Activated CD8-positive, alpha-beta T cell treated with anti-CD3 and anti-CD28 coated beads for 36 hours (primary cell): Measurements from ENCODE around the gene ARHGAP22. TPM values are rescaled to one million over a fixed set of nuclear protein-coding genes. Genes with fewer than 3 reads are reported as not detected.
A peak's percentile ranks its signal among the peaks of the same experiment; 100 is the strongest.

Experiments
- ATAC-seq: fragments of 200-7000 bp; cut with Tn5 transposase; one replicate; pipeline ENCODE4 v1.10.0; 2021; ENCODE audit warnings: mild to moderate bottlenecking, moderate library complexity
- CTCF ChIA-PET: fragments of 350-600 bp; sonication (Branson Sonifier 250); formaldehyde crosslinking; loops from one replicate; lab custom pipeline; 2021; ENCODE audit warnings: antibody characterized with exemption; lab: Charles Lee
- POLR2A ChIA-PET: fragments of 350-600 bp; sonication (Branson Sonifier 250); formaldehyde crosslinking; loops from one replicate; lab custom pipeline; 2021; ENCODE audit warnings: antibody characterized with exemption; lab: Charles Lee
- DNase-seq: peaks from one replicate; pipeline ENCODE4 v3.0.0-alpha.2; 2020
- H3K27ac Mint-ChIP-seq: one replicate; pipeline ENCODE4 v1.8.0; 2021; ENCODE audit warnings: mild to moderate bottlenecking, mixed read lengths
- H3K27me3 Mint-ChIP-seq: one replicate; pipeline ENCODE4 v1.8.0; 2021; ENCODE audit warnings: mixed read lengths
- H3K36me3 Mint-ChIP-seq: one replicate; pipeline ENCODE4 v1.8.0; 2021; ENCODE audit warnings: low read depth, mixed read lengths
- H3K4me1 Mint-ChIP-seq: one replicate; pipeline ENCODE4 v1.8.0; 2021; ENCODE audit warnings: low read depth, mixed read lengths
- H3K4me3 Mint-ChIP-seq: one replicate; pipeline ENCODE4 v1.8.0; 2021; ENCODE audit warnings: mild to moderate bottlenecking, moderate library complexity, mixed read lengths
- H3K9me3 Mint-ChIP-seq: one replicate; pipeline ENCODE4 v1.8.0; 2021; ENCODE audit warnings: mixed read lengths
- intact Hi-C: fragments of 100-400 bp; cut with micrococcal nuclease; formaldehyde crosslinking; loops from one replicate; pipeline ENCODE4 v1.10.0; 2022
- total RNA-seq, 2 experiments: library from RNA; stranded (reverse); gene quantifications; one replicate each; pipeline ENCODE4 v1.2.3, GENCODE V29; 2021
- TF ChIP-seq, protein P1 (sequence below): fragments of 200-600 bp; IDR thresholded peaks from one replicate; pipeline ENCODE4 v1.8.0; 2022; ENCODE audit warnings: antibody characterized with exemption, mild to moderate bottlenecking

The ARHGAP22 gene
- total RNA-seq, 2 experiments from 2014 or later, result not detected

DNA sequence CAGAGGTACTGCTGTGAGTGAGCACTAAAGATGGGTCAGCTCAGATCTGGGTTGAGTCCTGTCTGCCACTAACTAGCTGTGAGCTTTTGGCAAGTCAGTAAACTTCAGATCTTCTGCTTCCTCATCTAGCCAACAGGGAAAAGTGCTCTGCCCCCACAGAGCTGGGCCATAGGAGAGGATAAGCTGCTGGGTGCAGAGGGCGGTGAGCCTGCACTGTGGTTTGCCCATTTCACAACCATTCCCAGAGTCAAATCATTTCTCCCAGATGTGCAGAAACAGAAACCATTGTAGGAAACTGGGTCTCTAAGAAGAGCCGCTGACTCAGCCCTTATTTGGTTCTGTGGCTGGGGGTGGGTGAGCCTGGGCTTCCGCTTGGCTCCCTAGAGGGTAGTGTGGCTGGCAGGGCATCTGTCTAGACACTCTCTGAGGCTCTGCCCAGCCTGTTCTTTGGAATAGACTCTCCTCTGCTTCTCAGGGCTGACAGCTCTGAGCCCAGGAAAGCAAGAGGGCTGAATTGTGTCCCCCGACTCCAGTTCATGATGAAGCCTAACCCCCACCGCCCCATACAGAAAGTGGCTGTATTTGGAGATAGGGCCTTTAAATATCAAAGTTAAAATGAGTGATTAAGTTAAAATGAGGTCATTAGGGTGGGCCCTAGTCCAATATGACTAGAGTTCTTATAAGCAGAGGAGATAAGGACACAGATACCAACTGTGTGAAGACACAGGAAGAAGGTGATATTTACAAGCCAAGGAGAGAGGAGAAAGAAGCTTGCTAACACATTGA lies 29.5 kb upstream of the ARHGAP22 start:
- ATAC-seq (peak; percentile 82), DNase-seq (peak; percentile 37)
- intact Hi-C loops, result no loop called here
- ChIA-PET POLR2A (no interaction called here), CTCF (interaction anchor here (2.3 to 4.8 kb wide), 2 partner anchors 22 to 24 kb away, joined by 8 to 19 read pairs; no protein-coding TSS in a partner anchor)
- peaks cover under 1% of the 10 kb centered on the region for H3K9me3 Mint-ChIP-seq
- H3K4me3 Mint-ChIP-seq, result no peak overlapping the region
- no peak overlapping the region for H3K27ac Mint-ChIP-seq
- H3K27me3 Mint-ChIP-seq, result peaks cover 10% of the 10 kb centered on the region
- TF ChIP-seq, protein P1, sequence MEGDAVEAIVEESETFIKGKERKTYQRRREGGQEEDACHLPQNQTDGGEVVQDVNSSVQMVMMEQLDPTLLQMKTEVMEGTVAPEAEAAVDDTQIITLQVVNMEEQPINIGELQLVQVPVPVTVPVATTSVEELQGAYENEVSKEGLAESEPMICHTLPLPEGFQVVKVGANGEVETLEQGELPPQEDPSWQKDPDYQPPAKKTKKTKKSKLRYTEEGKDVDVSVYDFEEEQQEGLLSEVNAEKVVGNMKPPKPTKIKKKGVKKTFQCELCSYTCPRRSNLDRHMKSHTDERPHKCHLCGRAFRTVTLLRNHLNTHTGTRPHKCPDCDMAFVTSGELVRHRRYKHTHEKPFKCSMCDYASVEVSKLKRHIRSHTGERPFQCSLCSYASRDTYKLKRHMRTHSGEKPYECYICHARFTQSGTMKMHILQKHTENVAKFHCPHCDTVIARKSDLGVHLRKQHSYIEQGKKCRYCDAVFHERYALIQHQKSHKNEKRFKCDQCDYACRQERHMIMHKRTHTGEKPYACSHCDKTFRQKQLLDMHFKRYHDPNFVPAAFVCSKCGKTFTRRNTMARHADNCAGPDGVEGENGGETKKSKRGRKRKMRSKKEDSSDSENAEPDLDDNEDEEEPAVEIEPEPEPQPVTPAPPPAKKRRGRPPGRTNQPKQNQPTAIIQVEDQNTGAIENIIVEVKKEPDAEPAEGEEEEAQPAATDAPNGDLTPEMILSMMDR, result no peak
- peaks cover 10% of the 10 kb centered on the region for H3K4me1 Mint-ChIP-seq
- no peaks in the 10 kb centered on the region for H3K36me3 Mint-ChIP-seq

DNA sequence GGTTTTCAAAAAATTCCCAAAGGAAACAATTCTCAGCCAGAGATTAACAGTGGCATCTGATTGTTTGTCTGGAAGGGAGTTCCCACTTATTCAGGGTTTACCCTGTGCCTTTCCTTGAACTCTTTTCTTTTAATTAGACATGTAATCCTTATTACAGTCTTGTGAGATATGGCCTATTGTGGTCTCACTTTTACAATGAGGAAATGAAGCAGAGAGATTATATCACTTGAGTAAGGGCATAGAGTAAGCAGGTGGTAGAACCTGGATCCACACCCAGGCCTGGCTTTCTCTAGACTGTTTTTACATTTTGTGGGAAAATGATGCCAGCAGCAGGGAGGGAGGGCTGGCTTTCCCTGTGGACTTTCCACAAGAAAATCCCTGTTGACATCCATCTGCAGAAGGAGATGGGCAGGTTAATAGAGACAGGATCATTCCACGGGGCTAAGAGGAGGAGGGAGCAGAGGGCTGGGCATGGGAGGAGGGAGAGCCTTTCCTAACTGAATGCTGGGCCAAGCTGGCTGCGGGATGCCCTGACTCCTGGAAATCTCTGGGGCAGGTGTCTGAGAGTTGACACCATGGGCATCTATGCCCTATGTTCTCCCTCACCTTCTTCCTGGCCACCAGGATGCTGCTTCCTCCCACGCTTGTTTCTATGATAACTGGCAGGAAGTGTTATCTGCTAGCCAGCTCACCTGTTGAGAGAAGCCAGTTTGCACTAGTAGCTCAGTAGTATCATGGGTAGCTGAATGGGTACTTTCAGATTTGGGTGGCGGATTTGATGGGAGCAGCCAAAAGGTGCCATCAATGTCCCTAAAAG lies 28.7 kb upstream of the ARHGAP22 start:
- no peak for ATAC-seq
- H3K4me3 Mint-ChIP-seq, result no peak overlapping the region

DNA sequence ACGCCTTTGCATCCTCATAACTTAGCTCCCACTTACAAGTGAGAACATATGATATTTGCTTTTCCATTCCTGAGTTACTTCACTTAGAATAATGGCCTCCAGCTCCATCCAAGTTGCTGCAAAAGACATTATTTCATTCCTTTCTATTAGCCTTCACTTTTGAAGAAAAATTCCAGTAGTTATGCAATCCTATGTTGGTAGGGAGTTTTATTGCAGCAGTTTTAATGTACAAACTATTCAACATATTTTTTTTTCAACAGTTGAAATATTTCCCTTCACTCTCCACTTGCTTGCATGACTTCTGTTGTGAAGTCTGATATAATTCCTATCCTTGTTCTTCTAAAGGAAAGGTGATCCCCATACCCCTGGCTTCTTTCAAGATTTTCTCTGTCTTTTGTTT lies 27.3 kb upstream of the ARHGAP22 start:
- DNase-seq (no peak), ATAC-seq (no peak)
- Mint-ChIP-seq H3K4me3 (no peak overlapping the region), H3K4me1 (peaks cover 10% of the 10 kb centered on the region), H3K27ac (no peak overlapping the region), H3K9me3 (no peaks in the 10 kb centered on the region), H3K36me3 (no peaks in the 10 kb centered on the region), H3K27me3 (peaks cover 2% of the 10 kb centered on the region)
- ChIA-PET CTCF (no interaction called here), POLR2A (no interaction called here)
- TF ChIP-seq, protein P1, result no peak
- intact Hi-C loops, result no loop called here

More for the DNA sequence above, 28.7 kb upstream of the ARHGAP22 start:
- Mint-ChIP-seq H3K27me3 (peaks cover 10% of the 10 kb centered on the region), H3K27ac (no peak overlapping the region), H3K9me3 (no peaks in the 10 kb centered on the region), H3K36me3 (no peaks in the 10 kb centered on the region), H3K4me1 (peaks cover 10% of the 10 kb centered on the region)
- CTCF ChIA-PET, result interaction anchor here (2.3 to 4.8 kb wide), 2 partner anchors 23 to 25 kb away, joined by 8 to 19 read pairs; no protein-coding TSS in a partner anchor
- TF ChIP-seq, protein P1, result no peak
- POLR2A ChIA-PET, result interaction anchor here (0.6 kb wide), 1 partner anchor 220 kb away, joined by 3 read pairs; no protein-coding TSS in a partner anchor
- no peak for DNase-seq
- intact Hi-C loops, result no loop called here

DNA sequence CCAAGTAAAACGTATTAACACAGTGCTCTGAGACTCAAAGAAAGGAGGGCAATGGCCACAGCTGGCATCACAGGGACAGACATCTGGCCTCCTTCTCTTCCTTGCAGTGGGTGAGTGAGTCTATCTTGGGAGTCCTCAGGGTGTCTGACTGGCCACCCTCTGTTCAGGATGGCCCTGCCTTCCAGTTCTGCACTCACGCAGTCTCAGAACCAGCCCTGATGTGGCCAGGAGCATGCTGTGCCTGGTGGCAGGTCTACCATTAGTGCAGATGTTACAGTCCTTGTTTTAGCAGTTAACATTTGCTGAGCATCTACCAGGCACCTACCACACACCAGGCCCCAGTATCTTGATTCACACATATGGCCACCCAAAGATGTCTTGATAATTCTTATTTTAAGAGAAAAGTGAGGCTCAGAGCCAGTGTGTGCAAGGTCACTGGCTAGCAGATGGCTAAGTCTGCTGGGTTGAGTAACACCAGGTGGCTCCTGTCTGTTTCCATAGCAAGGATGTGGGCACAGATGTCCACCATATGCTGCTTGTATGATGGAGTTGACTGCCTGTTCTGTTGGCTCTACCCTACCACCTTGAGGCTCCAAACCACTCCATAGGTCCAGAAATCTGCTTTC lies 23.2 kb upstream of the ARHGAP22 start:
- H3K27me3 Mint-ChIP-seq, result peaks cover 2% of the 10 kb centered on the region
- no peak for ATAC-seq

More for the DNA sequence above, 23.2 kb upstream of the ARHGAP22 start:
- Mint-ChIP-seq H3K9me3 (no peaks in the 10 kb centered on the region), H3K27ac (no peak overlapping the region), H3K36me3 (no peaks in the 10 kb centered on the region), H3K4me1 (no peaks in the 10 kb centered on the region), H3K4me3 (no peak overlapping the region)
- TF ChIP-seq, protein P1, result no peak
- intact Hi-C loops, result no loop called here
- POLR2A ChIA-PET, result no interaction called here
- DNase-seq, result no peak
- CTCF ChIA-PET, result interaction anchor here (1.4 to 2.3 kb wide), 2 partner anchors 20 to 28 kb away, joined by 4 to 9 read pairs; no protein-coding TSS in a partner anchor
